Fibroblast of skin of left biceps (primary cell): ENCODE results near the gene PRRG1.
"Not testable (repeated sequence)": the region's sequence is repeated elsewhere in the genome, so short reads cannot be mapped to it uniquely, and the experiment has no call there.

Experiments
- DNase-seq, 2 experiments: peaks; one replicate each; pipeline ENCODE4 v3.0.0-alpha.2; 2013; ENCODE audit warnings: low read depth in 2 of 2

The PRRG1 gene

DNA sequence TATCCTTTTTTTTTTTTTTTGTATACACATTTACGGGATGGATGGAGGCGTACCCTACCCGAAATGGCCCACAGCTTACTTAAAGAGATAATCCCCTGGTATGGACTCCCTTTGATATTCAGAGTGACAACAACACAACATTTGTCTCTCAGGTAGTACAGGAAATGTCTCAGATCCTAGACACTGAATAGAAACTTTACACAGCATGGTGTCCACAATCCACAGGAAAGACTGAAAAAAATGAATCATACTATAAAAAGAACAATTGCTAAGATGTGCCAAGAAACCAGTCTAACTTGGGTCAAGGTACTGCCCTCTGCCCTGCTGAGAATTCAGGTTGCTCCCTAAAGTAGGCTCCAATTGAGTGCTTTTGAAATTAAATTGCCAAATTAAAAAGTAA is 121.5 kb downstream of the PRRG1 start:
- DNase-seq: no peak

GRCh38 chrX:37472836-37473235 is 123.7 kb downstream of the PRRG1 start:
- DNase-seq: no peak

GRCh38 chrX:37474478-37474877 is 125.3 kb downstream of the PRRG1 start:
- DNase-seq: no peak

DNA sequence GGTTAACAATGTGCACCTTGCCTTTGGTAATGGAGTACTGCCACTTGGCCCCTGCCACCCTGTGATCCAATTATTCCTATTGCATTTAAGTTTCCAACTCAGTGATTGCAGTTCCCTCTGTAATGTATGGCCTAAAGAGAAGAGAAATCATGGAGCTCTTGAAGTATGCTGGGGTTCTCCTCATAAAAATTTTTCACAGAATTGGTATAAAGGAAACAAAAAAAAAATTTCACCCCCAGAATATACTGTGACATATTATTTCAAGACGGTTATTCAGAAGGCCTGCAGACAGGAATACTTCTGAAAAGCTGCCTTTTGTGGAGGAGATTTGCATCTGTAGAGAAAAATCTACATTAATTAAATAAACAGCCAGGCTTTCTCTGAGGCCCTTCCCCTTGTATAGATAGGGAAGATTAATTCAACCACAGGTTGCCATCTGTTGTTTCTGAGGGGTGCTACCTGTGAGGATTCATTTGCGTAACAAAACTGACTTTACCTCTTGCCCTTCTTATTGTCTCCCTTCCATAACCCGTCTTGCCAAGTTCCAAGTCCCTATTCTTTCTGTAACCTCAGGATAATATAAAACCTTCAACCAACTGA is 127.5 kb downstream of the PRRG1 start:
- no peak for DNase-seq

DNA sequence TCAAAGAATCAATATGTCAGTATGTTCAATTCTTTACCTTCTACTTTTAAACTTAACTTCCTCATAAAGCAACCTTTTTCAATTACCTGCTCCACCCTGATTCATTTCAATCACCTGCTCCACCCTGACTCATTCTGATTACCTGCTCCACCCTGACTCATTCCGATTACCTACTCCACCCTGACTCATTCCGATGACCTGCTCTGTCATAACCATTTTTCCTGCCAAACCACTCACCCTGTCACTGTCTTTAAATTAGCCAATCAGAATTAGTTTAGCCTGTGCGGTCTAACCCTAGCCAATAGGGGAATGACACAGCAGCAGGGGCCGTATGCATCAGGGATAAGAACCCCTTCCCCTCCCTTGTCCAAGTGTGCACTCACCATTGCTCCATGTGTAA is 135.2 kb downstream of the PRRG1 start:
- DNase-seq: not testable (repeated sequence)

DNA sequence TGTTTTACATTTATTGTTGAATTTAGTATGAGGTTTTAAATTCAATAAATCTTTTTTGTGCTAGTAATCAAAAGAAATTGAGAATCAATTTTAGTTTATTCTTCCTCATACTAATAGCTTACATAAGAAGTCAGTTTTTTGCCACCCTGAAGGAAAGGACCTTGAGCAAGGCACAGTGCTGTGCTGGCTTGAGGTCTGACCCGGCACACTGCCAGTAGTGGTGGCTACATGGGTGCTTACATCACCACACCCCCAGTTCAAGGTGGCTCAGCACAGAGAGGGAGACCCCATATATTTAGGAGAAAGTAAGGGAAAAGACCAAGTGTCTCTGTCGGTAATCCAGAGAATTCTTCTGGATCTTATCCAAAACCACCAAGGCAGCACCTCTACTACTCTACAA is 136.3 kb downstream of the PRRG1 start:
- DNase-seq: no peak

GRCh38 chrX:37487271-37487670 is 138.1 kb downstream of the PRRG1 start:
- no peak for DNase-seq

GRCh38 chrX:37488323-37488722 is 139.2 kb downstream of the PRRG1 start:
- DNase-seq: no peak

- no peak for DNase-seq
These were observed 142.5 kb downstream of the PRRG1 start for GRCh38 chrX:37491686-37492085.

DNA sequence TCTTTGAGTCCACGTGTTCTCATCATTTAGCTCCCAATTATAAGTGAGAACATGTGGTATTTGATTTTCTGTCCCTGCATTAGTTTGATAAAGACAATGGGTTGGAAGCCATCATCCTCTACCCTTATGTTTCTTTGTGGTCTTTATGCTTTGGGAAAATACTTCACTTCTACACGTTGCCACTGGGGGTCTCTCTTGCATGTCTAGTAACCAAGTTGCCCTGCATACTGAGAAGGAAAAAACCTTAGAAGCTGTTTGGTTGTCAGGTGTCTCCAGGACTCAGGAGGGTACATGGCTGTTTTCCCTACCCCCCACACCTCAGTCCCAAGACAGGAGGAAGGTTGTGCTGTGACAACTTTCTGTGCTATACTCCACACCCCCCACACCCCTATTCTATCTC is 146.6 kb downstream of the PRRG1 start:
- not testable (repeated sequence) for DNase-seq

- not testable (repeated sequence) for DNase-seq
These were observed 148.0 kb downstream of the PRRG1 start for GRCh38 chrX:37497126-37497525.

DNA sequence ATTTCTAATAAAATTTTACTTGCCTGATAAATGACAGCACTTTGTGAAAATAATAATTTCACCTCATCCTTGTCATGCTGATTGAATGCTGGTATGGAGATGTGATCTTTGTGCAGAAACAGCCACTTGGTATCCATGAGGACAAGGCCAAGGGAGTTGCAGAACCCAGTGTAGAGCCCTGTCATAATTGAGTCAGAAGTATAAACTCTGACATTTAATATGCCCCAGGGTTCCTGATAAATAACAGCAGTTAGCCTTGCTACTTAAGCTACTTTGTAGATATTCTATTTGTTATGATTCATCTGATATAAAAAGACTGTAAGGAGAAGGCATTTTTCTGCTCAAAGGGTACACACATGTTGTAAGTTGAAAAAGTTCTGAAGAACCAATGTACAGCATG is 149.2 kb downstream of the PRRG1 start:
- not testable (repeated sequence) for DNase-seq

- not testable (repeated sequence) for DNase-seq
These were observed 150.5 kb downstream of the PRRG1 start for GRCh38 chrX:37499649-37500048.

- DNase-seq: no peak
These were observed 155.8 kb downstream of the PRRG1 start for GRCh38 chrX:37504991-37505390.
